Measurements from ENCODE around the gene HOXA2.

The HOXA2 gene

GRCh38 chr7:27071622-27072390 is 30.7 kb downstream of the HOXA2 start:
- DNase-seq, result no peak

GRCh38 chr7:27068259-27068658 is 34.2 kb downstream of the HOXA2 start:
- DNase-seq, result no peak

- DNase-seq, result no peak
Observed at GRCh38 chr7:27066148-27066547, 36.3 kb downstream of the HOXA2 start.

GRCh38 chr7:27065709-27066108 is 36.8 kb downstream of the HOXA2 start:
- DNase-seq, result no peak

GRCh38 chr7:27064661-27065060 is 37.8 kb downstream of the HOXA2 start:
- no peak for DNase-seq

GRCh38 chr7:27064159-27064558 is 38.3 kb downstream of the HOXA2 start:
- DNase-seq, result no peak

- DNase-seq, result no peak
Observed at GRCh38 chr7:27062946-27063345, 39.5 kb downstream of the HOXA2 start.

GRCh38 chr7:27053153-27053552 is 49.3 kb downstream of the HOXA2 start:
- no peak for DNase-seq

- DNase-seq, result no peak
Observed at GRCh38 chr7:27051451-27051850, 51.0 kb downstream of the HOXA2 start.
